Measurements from ENCODE around the gene DCAF17.
"Not testable (repeated sequence)": the region's sequence is repeated elsewhere in the genome, so short reads cannot be mapped to it uniquely, and the experiment has no call there.

The DCAF17 gene

GRCh38 chr2:171530378-171530777 is 96.4 kb downstream of the DCAF17 start:
- no peak overlapping the region for H3K4me3 Mint-ChIP-seq
- H3K27ac Mint-ChIP-seq = no peak overlapping the region
- no peak for ATAC-seq
- peaks cover 4% of the 10 kb centered on the region for H3K9me3 Mint-ChIP-seq
- H3K36me3 Mint-ChIP-seq = no peaks in the 10 kb centered on the region
- H3K4me1 Mint-ChIP-seq = no peaks in the 10 kb centered on the region
- H3K27me3 Mint-ChIP-seq = peaks cover 53% of the 10 kb centered on the region

GRCh38 chr2:171530859-171531258 is 96.8 kb downstream of the DCAF17 start:
- not testable (repeated sequence) for H3K4me3 Mint-ChIP-seq, H3K36me3 Mint-ChIP-seq, H3K9me3 Mint-ChIP-seq, ATAC-seq, H3K4me1 Mint-ChIP-seq, H3K27ac Mint-ChIP-seq
- H3K27me3 Mint-ChIP-seq = peaks cover 52% of the 10 kb centered on the region

GRCh38 chr2:171531291-171531690 is 97.3 kb downstream of the DCAF17 start:
- Mint-ChIP-seq H3K36me3 (no peaks in the 10 kb centered on the region), H3K9me3 (peaks cover 4% of the 10 kb centered on the region), H3K27ac (no peak overlapping the region), H3K4me1 (no peaks in the 10 kb centered on the region), H3K4me3 (no peak overlapping the region), H3K27me3 (peaks cover 56% of the 10 kb centered on the region)
- ATAC-seq = no peak

GRCh38 chr2:171531836-171532450 is 97.9 kb downstream of the DCAF17 start:
- H3K4me3 Mint-ChIP-seq = no peak overlapping the region
- H3K36me3 Mint-ChIP-seq = no peaks in the 10 kb centered on the region
- peaks cover 4% of the 10 kb centered on the region for H3K9me3 Mint-ChIP-seq
- H3K27ac Mint-ChIP-seq = no peak overlapping the region
- peaks cover 62% of the 10 kb centered on the region for H3K27me3 Mint-ChIP-seq
- ATAC-seq = no peak
- H3K4me1 Mint-ChIP-seq = no peaks in the 10 kb centered on the region

GRCh38 chr2:171533331-171533730 is 99.3 kb downstream of the DCAF17 start:
- Mint-ChIP-seq H3K27me3 (peaks cover 62% of the 10 kb centered on the region), H3K4me1 (no peaks in the 10 kb centered on the region), H3K36me3 (no peaks in the 10 kb centered on the region), H3K4me3 (no peak overlapping the region), H3K9me3 (peaks cover 4% of the 10 kb centered on the region), H3K27ac (no peak overlapping the region)
- no peak for ATAC-seq
